Cardiac fibroblast (primary cell): ENCODE measurements around the gene RFX3.
A peak's percentile ranks its signal among the peaks of the same experiment; 100 is the strongest.

ENCODE experiments used
- DNase-seq, 2 donors: peaks; one replicate each; pipeline versions ENCODE4 v3.0.0 to v3.0.0-alpha.2; 2010; ENCODE audit warnings: low read depth in 2 of 2
- H3K4me3 ChIP-seq, 2 donors: replicated peaks in 1 of 2; 1 replicate in 1 of 2; 2 replicates in 1 of 2; pipeline ENCODE4 v1.5.1; 2011; ENCODE audit warnings: low read depth in 2 of 2, low read length in 2 of 2, mild to moderate bottlenecking in 2 of 2, moderate library complexity in 1 of 2
- CTCF ChIP-seq: IDR thresholded peaks from one replicate; pipeline ENCODE4 v1.5.1; 2011; ENCODE audit warnings: low read depth, mild to moderate bottlenecking, low read length, inconsistent platforms

Gene RFX3

GRCh38 chr9:3457175-3457574 lies 68.6 kb downstream of the RFX3 start:
- H3K4me3 ChIP-seq: no peak overlapping the region
- no peak for DNase-seq
- no peak for TF ChIP-seq CTCF

- no peak overlapping the region for H3K4me3 ChIP-seq
- no peak for DNase-seq
- no peak for TF ChIP-seq CTCF
These were observed 70.1 kb downstream of the RFX3 start for GRCh38 chr9:3455717-3456116.

DNA sequence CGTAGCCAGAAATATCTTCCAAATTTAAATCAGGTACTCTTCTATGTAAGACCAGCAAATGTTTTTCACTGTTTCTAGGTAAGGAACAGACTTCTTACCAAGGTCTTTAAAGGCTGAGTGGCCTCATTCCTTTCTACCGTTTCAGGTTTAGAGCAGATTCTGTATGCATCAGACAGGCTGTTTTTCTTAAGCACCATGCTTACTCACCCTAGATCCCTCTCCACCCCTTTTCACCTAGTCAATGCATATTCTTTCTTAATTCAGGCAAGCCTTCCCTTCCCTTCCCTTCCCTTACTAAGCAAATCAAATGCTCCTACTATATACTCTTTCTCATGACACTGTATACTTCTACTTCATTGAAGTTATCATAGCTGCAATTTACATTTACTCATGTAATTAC lies 70.7 kb downstream of the RFX3 start:
- DNase-seq: peak in 1 of 2 donors; percentile 17
- TF ChIP-seq CTCF: no peak

DNA sequence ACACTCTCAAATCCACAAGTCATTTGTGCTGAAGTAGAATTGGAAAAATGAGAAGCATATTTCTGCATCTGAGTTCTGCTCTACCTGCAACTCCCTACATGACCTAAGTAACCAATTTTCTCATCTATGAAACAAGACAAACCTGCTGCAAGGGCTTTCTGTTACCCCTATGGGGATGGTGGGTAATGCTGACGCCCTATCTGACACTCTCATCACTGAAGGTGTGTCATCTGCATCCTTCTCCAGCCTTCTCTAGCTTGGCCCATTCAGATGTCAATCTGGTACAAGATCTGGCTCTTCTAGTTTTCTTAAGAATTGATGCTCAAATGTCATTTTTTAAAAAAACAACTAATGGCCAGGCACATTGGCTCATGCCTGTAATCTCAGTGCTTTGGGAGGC lies 73.8 kb downstream of the RFX3 start:
- no peak overlapping the region for H3K4me3 ChIP-seq
- no peak for TF ChIP-seq CTCF
- DNase-seq: no peak

More for the DNA sequence above, 70.7 kb downstream of the RFX3 start:
- no peak overlapping the region for H3K4me3 ChIP-seq

GRCh38 chr9:3447788-3448187 lies 78.0 kb downstream of the RFX3 start:
- H3K4me3 ChIP-seq: no peak overlapping the region
- no peak for TF ChIP-seq CTCF
- no peak for DNase-seq

- H3K4me3 ChIP-seq: no peak overlapping the region
- TF ChIP-seq CTCF: no peak
- DNase-seq: no peak
These were observed 78.7 kb downstream of the RFX3 start for GRCh38 chr9:3447143-3447542.

- TF ChIP-seq CTCF: no peak
- DNase-seq: peak in 1 of 2 donors; percentile 15
- H3K4me3 ChIP-seq: no peak overlapping the region
These were observed 79.5 kb downstream of the RFX3 start for GRCh38 chr9:3446313-3446712.
